ENCODE measurements around the gene HMSD.

HMSD gene

DNA sequence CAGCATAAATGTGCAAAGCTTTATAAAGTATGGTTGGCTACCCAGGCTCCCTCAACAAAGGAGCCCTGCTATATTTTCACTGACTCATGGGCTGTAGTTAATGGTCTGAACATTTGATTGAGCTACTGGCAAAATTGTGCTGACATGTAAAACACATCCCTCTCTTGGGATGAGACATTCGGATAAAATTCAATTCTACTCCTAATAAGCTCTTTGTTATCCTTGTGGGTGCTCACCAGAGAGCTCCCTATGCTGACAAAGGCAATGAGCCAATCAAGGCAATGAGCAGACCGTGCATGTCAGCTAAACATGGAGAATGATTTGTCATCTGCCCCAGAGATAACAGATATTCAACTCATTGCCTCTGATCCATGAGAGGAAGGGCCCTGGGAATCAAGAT, 48.5 kb downstream of the HMSD start:
- TF ChIP-seq NFIC (IDR thresholded peaks at IDR 0.05) (no peak), TCF12 (IDR thresholded peaks at IDR 0.05; ENCODE audit: low read depth) (no peak), TAF1 (IDR thresholded peaks at IDR 0.05; ENCODE audit: low read depth) (no peak), CREB1 (IDR thresholded peaks at IDR 0.05; ENCODE audit: low read depth) (no peak), EP300 (IDR thresholded peaks at IDR 0.05; ENCODE audit: borderline replicate concordance) (no peak), FOXM1 (IDR thresholded peaks at IDR 0.05; ENCODE audit: borderline replicate concordance, low read depth) (no peak), TEAD4 (IDR thresholded peaks at IDR 0.05) (no peak), CEBPB (IDR thresholded peaks at IDR 0.05) (no peak), EGR1 (IDR thresholded peaks at IDR 0.05) (no peak), ZBTB7A (IDR thresholded peaks at IDR 0.05; ENCODE audit: low read depth) (no peak), YY1 (IDR thresholded peaks at IDR 0.05; ENCODE audit: low read depth) (no peak)
- TF ChIP-seq, protein P1, sequence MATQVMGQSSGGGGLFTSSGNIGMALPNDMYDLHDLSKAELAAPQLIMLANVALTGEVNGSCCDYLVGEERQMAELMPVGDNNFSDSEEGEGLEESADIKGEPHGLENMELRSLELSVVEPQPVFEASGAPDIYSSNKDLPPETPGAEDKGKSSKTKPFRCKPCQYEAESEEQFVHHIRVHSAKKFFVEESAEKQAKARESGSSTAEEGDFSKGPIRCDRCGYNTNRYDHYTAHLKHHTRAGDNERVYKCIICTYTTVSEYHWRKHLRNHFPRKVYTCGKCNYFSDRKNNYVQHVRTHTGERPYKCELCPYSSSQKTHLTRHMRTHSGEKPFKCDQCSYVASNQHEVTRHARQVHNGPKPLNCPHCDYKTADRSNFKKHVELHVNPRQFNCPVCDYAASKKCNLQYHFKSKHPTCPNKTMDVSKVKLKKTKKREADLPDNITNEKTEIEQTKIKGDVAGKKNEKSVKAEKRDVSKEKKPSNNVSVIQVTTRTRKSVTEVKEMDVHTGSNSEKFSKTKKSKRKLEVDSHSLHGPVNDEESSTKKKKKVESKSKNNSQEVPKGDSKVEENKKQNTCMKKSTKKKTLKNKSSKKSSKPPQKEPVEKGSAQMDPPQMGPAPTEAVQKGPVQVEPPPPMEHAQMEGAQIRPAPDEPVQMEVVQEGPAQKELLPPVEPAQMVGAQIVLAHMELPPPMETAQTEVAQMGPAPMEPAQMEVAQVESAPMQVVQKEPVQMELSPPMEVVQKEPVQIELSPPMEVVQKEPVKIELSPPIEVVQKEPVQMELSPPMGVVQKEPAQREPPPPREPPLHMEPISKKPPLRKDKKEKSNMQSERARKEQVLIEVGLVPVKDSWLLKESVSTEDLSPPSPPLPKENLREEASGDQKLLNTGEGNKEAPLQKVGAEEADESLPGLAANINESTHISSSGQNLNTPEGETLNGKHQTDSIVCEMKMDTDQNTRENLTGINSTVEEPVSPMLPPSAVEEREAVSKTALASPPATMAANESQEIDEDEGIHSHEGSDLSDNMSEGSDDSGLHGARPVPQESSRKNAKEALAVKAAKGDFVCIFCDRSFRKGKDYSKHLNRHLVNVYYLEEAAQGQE (IDR thresholded peaks at IDR 0.05; ENCODE audit: low read depth): no peak
- TF ChIP-seq, protein P2, sequence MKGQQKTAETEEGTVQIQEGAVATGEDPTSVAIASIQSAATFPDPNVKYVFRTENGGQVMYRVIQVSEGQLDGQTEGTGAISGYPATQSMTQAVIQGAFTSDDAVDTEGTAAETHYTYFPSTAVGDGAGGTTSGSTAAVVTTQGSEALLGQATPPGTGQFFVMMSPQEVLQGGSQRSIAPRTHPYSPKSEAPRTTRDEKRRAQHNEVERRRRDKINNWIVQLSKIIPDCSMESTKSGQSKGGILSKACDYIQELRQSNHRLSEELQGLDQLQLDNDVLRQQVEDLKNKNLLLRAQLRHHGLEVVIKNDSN (IDR thresholded peaks at IDR 0.05): no peak
- TF ChIP-seq, protein P3, sequence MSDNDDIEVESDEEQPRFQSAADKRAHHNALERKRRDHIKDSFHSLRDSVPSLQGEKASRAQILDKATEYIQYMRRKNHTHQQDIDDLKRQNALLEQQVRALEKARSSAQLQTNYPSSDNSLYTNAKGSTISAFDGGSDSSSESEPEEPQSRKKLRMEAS (IDR thresholded peaks at IDR 0.05): no peak

DNA sequence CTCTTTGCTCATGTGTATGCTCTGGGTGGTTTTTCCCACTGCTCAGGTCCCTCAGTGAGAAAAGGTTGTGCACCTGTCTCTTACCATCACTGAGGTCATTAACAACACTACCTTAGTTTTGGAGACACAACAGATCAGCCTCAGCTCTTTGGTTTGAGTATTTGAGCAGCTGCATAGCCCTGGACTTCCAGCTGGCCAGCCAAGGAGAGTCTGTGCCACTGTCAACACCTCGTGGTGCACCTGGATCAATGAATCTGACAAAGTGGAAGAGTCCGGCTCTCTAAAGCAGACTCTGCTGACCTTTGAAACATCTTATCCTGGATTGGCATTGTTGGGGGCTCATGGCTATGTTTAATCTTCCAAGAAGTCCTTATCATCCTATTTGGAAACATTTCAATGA, 50.8 kb downstream of the HMSD start:
- TF ChIP-seq FOXM1 (IDR thresholded peaks at IDR 0.05; ENCODE audit: borderline replicate concordance, low read depth) (no peak), TEAD4 (IDR thresholded peaks at IDR 0.05) (no peak), EGR1 (IDR thresholded peaks at IDR 0.05) (no peak), NFIC (IDR thresholded peaks at IDR 0.05) (no peak), CEBPB (IDR thresholded peaks at IDR 0.05) (no peak), ZBTB7A (IDR thresholded peaks at IDR 0.05; ENCODE audit: low read depth) (no peak), TAF1 (IDR thresholded peaks at IDR 0.05; ENCODE audit: low read depth) (no peak), TCF12 (IDR thresholded peaks at IDR 0.05; ENCODE audit: low read depth) (no peak)
- TF ChIP-seq, protein P1 (IDR thresholded peaks at IDR 0.05; ENCODE audit: low read depth): no peak
- TF ChIP-seq, protein P2 (IDR thresholded peaks at IDR 0.05): no peak

DNA sequence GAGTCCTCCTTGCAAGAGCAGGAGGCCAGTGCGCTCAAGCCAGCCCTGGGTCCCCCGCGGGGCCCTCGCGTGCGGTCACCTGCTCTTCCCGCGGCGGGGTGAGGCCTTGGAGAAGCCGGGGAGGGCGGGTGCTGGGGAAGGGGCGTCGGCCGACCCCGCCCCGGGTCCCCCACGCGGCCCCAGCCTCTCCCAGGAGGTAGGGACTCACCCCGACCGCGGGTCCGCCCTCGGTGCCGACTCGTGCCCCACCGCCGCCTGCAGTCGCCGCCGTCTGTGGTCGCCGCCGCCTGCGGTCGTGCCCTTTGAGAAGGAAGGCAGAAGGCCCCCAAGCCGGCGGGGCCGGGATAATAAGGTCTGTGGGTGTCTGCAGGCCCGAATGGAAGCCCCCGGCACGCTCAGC, 53.5 kb downstream of the HMSD start:
- TF ChIP-seq EP300 (IDR thresholded peaks at IDR 0.05; ENCODE audit: borderline replicate concordance): no peak
- TF ChIP-seq, protein P3 (IDR thresholded peaks at IDR 0.05): no peak
- no peak for TF ChIP-seq EGR1 (IDR thresholded peaks at IDR 0.05)
- TF ChIP-seq TCF12 (IDR thresholded peaks at IDR 0.05; ENCODE audit: low read depth): no peak
- TF ChIP-seq FOXM1 (IDR thresholded peaks at IDR 0.05; ENCODE audit: borderline replicate concordance, low read depth): no peak
- TF ChIP-seq NFIC (IDR thresholded peaks at IDR 0.05): no peak
- TF ChIP-seq, protein P2 (IDR thresholded peaks at IDR 0.05): no peak
- TF ChIP-seq TEAD4 (IDR thresholded peaks at IDR 0.05): no peak
- TF ChIP-seq CEBPB (IDR thresholded peaks at IDR 0.05): no peak

DNA sequence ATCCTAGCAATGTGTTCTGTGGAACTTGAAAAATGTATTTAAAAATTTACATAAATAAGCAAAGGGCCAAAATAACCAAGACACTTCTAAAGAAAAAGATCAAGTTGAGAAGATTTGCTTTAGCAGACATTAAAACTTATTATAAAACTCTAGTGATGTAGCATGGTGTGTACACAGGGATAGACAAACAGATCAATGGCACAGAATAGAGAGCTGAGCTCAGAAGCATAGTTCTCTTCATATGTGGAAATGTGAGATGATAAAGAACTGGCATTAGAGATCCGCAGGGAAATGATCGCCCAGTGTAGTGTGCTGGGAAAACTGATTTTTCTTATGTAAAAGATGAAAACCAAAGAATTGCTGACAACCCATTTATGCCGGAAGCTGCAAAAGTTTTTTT, 60.2 kb downstream of the HMSD start:
- TF ChIP-seq RAD21 (IDR thresholded peaks at IDR 0.05; ENCODE audit: low read depth): no peak
- TF ChIP-seq ZBTB7A (IDR thresholded peaks at IDR 0.05; ENCODE audit: low read depth): no peak
- no peak for TF ChIP-seq CEBPB (IDR thresholded peaks at IDR 0.05)
- TF ChIP-seq TAF1 (IDR thresholded peaks at IDR 0.05; ENCODE audit: low read depth): no peak
- TF ChIP-seq, protein P1 (IDR thresholded peaks at IDR 0.05; ENCODE audit: low read depth): no peak
